ENCODE data around the gene MRGPRE. TPM values are rescaled to one million over a fixed set of nuclear protein-coding genes. Genes with fewer than 3 reads are reported as not detected.

MRGPRE gene
- total RNA-seq, 1 donor from 2014 or later, result not detected

DNA sequence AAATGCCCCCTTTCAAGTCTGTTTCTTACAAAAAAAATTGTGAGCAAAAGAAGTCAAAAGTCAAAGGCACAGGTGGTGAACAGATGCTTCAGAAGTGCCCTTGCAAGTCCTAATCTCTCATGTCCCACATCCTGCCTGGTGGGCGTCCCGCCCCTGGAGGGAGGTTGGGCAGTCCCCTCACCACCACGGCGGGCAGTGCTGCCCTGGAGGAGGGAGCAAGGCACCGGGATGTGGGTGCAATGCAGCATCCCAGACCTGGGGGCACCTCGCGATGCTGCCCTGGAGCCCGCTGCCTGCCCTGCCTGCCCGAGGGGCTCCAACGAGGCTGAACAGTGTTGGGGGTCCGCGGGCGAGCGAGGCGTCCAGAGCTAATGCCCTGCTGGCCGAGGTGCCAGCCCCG, 29.5 kb downstream of the MRGPRE start:
- TF ChIP-seq, protein P1, sequence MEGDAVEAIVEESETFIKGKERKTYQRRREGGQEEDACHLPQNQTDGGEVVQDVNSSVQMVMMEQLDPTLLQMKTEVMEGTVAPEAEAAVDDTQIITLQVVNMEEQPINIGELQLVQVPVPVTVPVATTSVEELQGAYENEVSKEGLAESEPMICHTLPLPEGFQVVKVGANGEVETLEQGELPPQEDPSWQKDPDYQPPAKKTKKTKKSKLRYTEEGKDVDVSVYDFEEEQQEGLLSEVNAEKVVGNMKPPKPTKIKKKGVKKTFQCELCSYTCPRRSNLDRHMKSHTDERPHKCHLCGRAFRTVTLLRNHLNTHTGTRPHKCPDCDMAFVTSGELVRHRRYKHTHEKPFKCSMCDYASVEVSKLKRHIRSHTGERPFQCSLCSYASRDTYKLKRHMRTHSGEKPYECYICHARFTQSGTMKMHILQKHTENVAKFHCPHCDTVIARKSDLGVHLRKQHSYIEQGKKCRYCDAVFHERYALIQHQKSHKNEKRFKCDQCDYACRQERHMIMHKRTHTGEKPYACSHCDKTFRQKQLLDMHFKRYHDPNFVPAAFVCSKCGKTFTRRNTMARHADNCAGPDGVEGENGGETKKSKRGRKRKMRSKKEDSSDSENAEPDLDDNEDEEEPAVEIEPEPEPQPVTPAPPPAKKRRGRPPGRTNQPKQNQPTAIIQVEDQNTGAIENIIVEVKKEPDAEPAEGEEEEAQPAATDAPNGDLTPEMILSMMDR (IDR thresholded peaks at IDR 0.05), result no peak
- DNase-seq (ENCODE audit: low spot score in 2 of 2), result no peak
- no peaks in the 10 kb centered on the region for H3K36me3 ChIP-seq

GRCh38 chr11:3202305-3202704, 29.9 kb downstream of the MRGPRE start:
- no peaks in the 10 kb centered on the region for H3K36me3 ChIP-seq
- intact Hi-C loops (cut with DNase I), result no loop called here
- peaks cover 3 to 17% of the 10 kb centered on the region in 2 donors for H3K4me1 ChIP-seq
- no peak for DNase-seq (ENCODE audit: low spot score in 2 of 2)
- no peak overlapping the region for H3K27ac ChIP-seq
- TF ChIP-seq, protein P1 (IDR thresholded peaks at IDR 0.05), result no peak
- peaks cover 5% of the 10 kb centered on the region for H3K27me3 ChIP-seq
- no peak overlapping the region for H3K4me3 ChIP-seq
- no peaks in the 10 kb centered on the region for H3K9me3 ChIP-seq

More for the DNA sequence above, 29.5 kb downstream of the MRGPRE start:
- Histone ChIP-seq H3K27ac (no peak overlapping the region), H3K27me3 (peaks cover 5% of the 10 kb centered on the region), H3K4me3 (peak overlapping the region in 1 of 2 donors; percentile 19), H3K4me1 (peaks cover 3 to 17% of the 10 kb centered on the region in 2 donors), H3K9me3 (no peaks in the 10 kb centered on the region)
- intact Hi-C loops (cut with DNase I), result no loop called here

- Histone ChIP-seq H3K9me3 (no peaks in the 10 kb centered on the region), H3K4me3 (no peak overlapping the region), H3K27ac (no peak overlapping the region), H3K4me1 (peaks cover 3 to 17% of the 10 kb centered on the region in 2 donors), H3K36me3 (no peaks in the 10 kb centered on the region), H3K27me3 (peaks cover 5% of the 10 kb centered on the region)
- intact Hi-C loops (cut with DNase I), result no loop called here
- DNase-seq (ENCODE audit: low spot score in 2 of 2), result no peak
- TF ChIP-seq, protein P1 (IDR thresholded peaks at IDR 0.05), result no peak
Measured at GRCh38 chr11:3201677-3202181, 30.5 kb downstream of the MRGPRE start.

GRCh38 chr11:3201112-3201581, 31.1 kb downstream of the MRGPRE start:
- DNase-seq (ENCODE audit: low spot score in 2 of 2), result peak in 1 of 2 donors; percentile 41
- Histone ChIP-seq H3K27ac (no peak overlapping the region), H3K36me3 (no peaks in the 10 kb centered on the region), H3K4me3 (no peak overlapping the region), H3K9me3 (no peaks in the 10 kb centered on the region), H3K4me1 (peaks cover 3 to 17% of the 10 kb centered on the region in 2 donors), H3K27me3 (peaks cover 5% of the 10 kb centered on the region)
- intact Hi-C loops (cut with DNase I), result no loop called here
- TF ChIP-seq, protein P1 (IDR thresholded peaks at IDR 0.05), result no peak

- TF ChIP-seq, protein P1 (IDR thresholded peaks at IDR 0.05), result no peak
- peak in 1 of 2 donors; percentile 35 for DNase-seq (ENCODE audit: low spot score in 2 of 2)
- Histone ChIP-seq H3K27me3 (peaks cover 5% of the 10 kb centered on the region), H3K27ac (no peak overlapping the region), H3K9me3 (no peaks in the 10 kb centered on the region), H3K4me3 (no peak overlapping the region), H3K36me3 (no peaks in the 10 kb centered on the region), H3K4me1 (peaks cover 3 to 15% of the 10 kb centered on the region in 2 donors)
- intact Hi-C loops (cut with DNase I), result no loop called here
Measured at GRCh38 chr11:3200388-3201111, 31.7 kb downstream of the MRGPRE start.
